Measurements from ENCODE around the gene SCO2.
A peak's percentile ranks its signal among the peaks of the same experiment; 100 is the strongest.

The SCO2 gene

GRCh38 chr22:50507421-50507990 lies 17.9 kb downstream of the SCO2 start, which contains the start of gene LMF2:
Gene LMF2, minus strand, starts transcription at chr22:50507702. Its CDS starts 27 bp downstream, at chr22:50507675.
- TF ChIP-seq, protein P1, sequence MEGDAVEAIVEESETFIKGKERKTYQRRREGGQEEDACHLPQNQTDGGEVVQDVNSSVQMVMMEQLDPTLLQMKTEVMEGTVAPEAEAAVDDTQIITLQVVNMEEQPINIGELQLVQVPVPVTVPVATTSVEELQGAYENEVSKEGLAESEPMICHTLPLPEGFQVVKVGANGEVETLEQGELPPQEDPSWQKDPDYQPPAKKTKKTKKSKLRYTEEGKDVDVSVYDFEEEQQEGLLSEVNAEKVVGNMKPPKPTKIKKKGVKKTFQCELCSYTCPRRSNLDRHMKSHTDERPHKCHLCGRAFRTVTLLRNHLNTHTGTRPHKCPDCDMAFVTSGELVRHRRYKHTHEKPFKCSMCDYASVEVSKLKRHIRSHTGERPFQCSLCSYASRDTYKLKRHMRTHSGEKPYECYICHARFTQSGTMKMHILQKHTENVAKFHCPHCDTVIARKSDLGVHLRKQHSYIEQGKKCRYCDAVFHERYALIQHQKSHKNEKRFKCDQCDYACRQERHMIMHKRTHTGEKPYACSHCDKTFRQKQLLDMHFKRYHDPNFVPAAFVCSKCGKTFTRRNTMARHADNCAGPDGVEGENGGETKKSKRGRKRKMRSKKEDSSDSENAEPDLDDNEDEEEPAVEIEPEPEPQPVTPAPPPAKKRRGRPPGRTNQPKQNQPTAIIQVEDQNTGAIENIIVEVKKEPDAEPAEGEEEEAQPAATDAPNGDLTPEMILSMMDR (conservative IDR thresholded peaks at IDR 0.05; ENCODE audit: low read depth, low read length): no peak
- peak within 1 kb of the TSS; percentile 93 for H3K4me3 ChIP-seq (ENCODE audit: low read length)
- DNase-seq (ENCODE audit: low read depth): no peak

DNA sequence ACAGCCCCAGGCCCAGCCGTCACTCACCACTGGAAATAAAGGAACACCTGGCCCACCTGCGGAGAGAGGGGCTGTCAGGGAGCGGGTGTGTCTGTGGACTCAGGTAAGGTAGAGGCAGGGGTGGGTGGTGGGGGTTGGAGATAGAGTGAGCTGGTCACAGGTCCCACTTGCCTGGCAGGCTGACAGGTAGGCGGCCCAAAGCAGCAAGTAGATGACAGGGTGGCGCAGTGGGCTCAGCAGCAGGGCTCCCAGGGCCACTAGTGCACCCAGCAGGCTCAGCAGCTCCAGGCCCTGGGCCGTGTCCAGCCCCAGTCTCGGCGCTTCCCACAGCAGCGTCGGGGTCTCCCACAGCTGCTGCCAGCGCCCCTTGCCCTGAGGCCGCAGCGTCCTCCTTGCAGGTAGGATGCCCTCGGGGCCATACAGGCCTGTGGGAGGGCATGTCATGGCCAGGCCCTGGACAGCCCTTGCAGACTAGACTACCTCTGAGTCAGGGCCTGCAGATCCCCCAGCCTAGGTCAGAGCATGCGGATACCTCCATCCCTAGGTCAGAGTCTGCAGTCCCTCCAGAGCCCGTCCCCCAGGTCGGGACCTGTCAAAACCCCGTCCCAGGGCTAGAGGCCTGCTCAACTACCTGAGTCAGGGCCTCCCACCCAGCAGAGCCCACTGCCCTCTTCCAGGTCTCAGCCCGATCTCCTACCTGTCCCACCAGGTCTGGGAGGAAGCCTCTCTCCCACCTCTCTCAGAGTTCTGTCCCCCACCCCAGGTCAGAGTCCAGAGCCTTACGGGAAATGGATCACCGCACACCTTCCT lies 18.6 kb downstream of the SCO2 start:
- DNase-seq (ENCODE audit: low read depth): no peak
- TF ChIP-seq, protein P1 (conservative IDR thresholded peaks at IDR 0.05; ENCODE audit: low read depth, low read length): no peak
- H3K4me3 ChIP-seq (ENCODE audit: low read length): peak overlapping the region; percentile 93

DNA sequence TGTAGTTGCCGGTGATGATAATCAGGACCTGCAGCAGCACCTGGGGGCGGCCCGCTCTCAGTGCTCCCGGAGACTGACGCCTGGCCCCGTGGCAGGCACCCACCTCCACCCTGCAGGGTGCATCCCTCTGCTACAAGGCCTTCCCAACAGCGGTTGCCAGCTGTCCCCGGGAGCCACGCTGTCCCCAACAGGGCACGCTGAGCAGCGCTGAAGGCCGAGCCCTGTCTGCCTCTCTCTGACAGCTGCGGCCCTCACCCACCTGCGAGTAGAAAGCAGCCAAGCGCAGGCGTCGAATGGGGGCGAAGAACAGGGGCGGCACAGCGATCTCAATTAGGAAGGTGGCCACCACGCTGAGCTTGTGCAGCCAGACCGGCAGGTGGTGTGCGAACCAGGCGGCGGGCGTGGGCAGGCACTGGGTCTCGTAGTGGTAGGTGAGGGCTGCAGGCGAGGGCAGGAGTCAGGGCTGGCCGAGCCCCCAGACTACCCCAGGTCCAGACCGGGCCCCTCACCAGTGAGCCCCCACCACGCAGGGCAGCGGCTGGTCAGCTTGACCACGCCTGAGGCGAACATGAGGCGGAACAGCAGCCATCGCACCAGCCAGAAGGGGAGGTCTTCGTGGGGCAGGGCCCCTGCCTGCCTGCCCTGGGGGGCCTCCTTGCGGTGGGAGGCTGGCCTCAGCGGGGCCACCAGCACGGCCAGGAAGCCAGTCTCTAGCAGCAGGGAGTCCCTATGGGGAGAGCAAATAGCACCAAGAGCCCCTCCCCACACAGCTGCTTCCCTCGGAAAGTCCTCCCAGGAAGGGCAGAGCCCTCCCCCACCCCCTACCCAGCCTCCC lies 19.4 kb downstream of the SCO2 start:
- TF ChIP-seq, protein P1 (conservative IDR thresholded peaks at IDR 0.05; ENCODE audit: low read depth, low read length): no peak
- DNase-seq (ENCODE audit: low read depth): no peak
- H3K4me3 ChIP-seq (ENCODE audit: low read length): peak overlapping the region; percentile 93

GRCh38 chr22:50505276-50505775 lies 20.1 kb downstream of the SCO2 start:
- TF ChIP-seq, protein P1 (conservative IDR thresholded peaks at IDR 0.05; ENCODE audit: low read depth, low read length): no peak
- no peak overlapping the region for H3K4me3 ChIP-seq (ENCODE audit: low read length)
- no peak for DNase-seq (ENCODE audit: low read depth)

- TF ChIP-seq, protein P1 (conservative IDR thresholded peaks at IDR 0.05; ENCODE audit: low read depth, low read length): no peak
- no peak overlapping the region for H3K4me3 ChIP-seq (ENCODE audit: low read length)
- DNase-seq (ENCODE audit: low read depth): no peak
These were observed 20.8 kb downstream of the SCO2 start for GRCh38 chr22:50504369-50505211.

DNA sequence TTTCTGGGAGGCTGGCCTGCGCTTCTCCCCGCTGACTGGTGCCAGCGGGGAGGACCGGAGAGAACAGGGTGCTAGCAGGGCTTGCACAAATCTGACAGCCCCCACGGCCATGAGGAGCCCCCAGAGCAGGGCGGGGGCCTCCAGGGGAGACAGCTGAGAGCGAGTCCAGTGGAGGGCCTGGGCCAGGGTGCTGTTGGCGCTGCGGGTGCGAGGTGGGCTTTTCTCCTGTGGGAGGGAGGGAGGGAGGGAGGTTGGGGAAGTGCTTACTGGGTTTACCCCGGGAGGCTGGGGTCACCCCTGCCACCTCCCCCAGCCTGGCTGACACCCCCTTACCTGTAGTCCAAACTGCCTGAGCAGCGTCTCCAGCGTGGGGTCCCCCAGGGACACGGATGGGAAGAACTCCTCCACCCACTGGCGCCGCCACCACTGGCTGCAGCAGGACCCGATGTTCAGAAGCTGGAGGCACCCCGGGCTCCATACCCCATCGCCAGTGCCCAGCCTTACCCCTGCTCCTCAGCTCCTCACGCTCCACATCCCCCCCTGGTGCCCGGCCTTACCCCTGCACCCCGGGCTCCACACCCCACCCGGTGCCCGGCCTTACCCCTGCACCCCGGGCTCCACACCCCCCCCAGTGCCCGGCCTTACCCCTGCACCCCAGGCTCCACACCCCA lies 21.8 kb downstream of the SCO2 start:
- DNase-seq (ENCODE audit: low read depth): no peak
- TF ChIP-seq, protein P1 (conservative IDR thresholded peaks at IDR 0.05; ENCODE audit: low read depth, low read length): no peak
- H3K4me3 ChIP-seq (ENCODE audit: low read length): no peak overlapping the region

All from retinal pigment epithelial cell (primary cell).